HEK293 (cell line): ENCODE measurements around the gene NOC2L.
A peak's percentile ranks its signal among the peaks of the same experiment; 100 is the strongest.

Experiments
- CTCF ChIA-PET: fragments of 350-600 bp; formaldehyde crosslinking; extraction: SDS; loops from one replicate; lab custom pipeline; 2021; ENCODE audit warnings: antibody characterized with exemption; lab: Yijun Ruan, JAX
- POLR2A ChIA-PET: fragments of 300-600 bp; formaldehyde crosslinking; extraction: SDS; loops from one replicate; lab custom pipeline; 2020; ENCODE audit warnings: antibody characterized with exemption, inconsistent platforms; lab: Yijun Ruan, JAX
- H3K27ac ChIP-seq: fragments of 200-500 bp; sonication (Bioruptor generic); 2 replicates; pipeline ENCODE4 v1.5.1; 2014; ENCODE audit warnings: low read depth, low read length, control low read depth, inconsistent platforms; ENCODE audit errors: extremely low read depth
- H3K36me3 ChIP-seq, 2 experiments: fragments of 200-500 bp in 1 of 2; sonication (Bioruptor generic) in 1 of 2; 1 replicate in 1 of 2; 2 replicates in 1 of 2; pipeline ENCODE4 v1.5.1; 2014 to 2017; ENCODE audit warnings: inconsistent platforms in 2 of 2, low read length in 2 of 2; ENCODE audit not compliant: control insufficient read depth in 2 of 2, insufficient read depth in 1 of 2
- H3K4me1 ChIP-seq: fragments of 200-500 bp; sonication (Bioruptor generic); 2 replicates; pipeline ENCODE4 v1.5.1; 2014; ENCODE audit warnings: mild to moderate bottlenecking, low read length, inconsistent platforms; ENCODE audit not compliant: control insufficient read depth, insufficient read depth
- H3K4me3 ChIP-seq: 2 replicates; pipeline ENCODE4 v1.5.1; 2011; ENCODE audit warnings: low read depth, mild to moderate bottlenecking, control low read depth, low read length, moderate library complexity
- H3K9me3 ChIP-seq: fragments of 200-500 bp; sonication (Bioruptor generic); 2 replicates; pipeline ENCODE4 v1.5.1; 2014; ENCODE audit warnings: low read depth, low read length, inconsistent platforms; ENCODE audit not compliant: control insufficient read depth, insufficient read depth
- GLIS1 ChIP-seq: fragments of 450-650 bp; formaldehyde crosslinking; IDR thresholded peaks from 2 replicates; pipeline ENCODE4 v1.5.1; 2016; ENCODE audit warnings: missing biosample characterization, missing genetic modification characterization
- KLF17 ChIP-seq: fragments of 450-650 bp; formaldehyde crosslinking; IDR thresholded peaks from 2 replicates; pipeline ENCODE4 v1.5.1; 2016; ENCODE audit warnings: missing biosample characterization, missing genetic modification characterization
- RBAK ChIP-seq: fragments of 450-650 bp; formaldehyde crosslinking; IDR thresholded peaks from 2 replicates; pipeline ENCODE4 v1.5.1; 2016; ENCODE audit warnings: missing biosample characterization, missing genetic modification characterization
- SCRT1 ChIP-seq: fragments of 450-650 bp; formaldehyde crosslinking; IDR thresholded peaks from 2 replicates; pipeline ENCODE4 v1.5.1; 2016; ENCODE audit warnings: missing biosample characterization, missing genetic modification characterization, borderline replicate concordance
- TCF7L2 ChIP-seq: IDR thresholded peaks from 2 replicates; pipeline ENCODE4 v1.6.1; 2011; ENCODE audit warnings: low read depth, mild to moderate bottlenecking, inconsistent platforms, low read length, moderate library complexity, borderline replicate concordance
- ZBTB1 ChIP-seq: fragments of 450-650 bp; formaldehyde crosslinking; IDR thresholded peaks from 2 replicates; pipeline ENCODE4 v1.5.1; 2016; ENCODE audit warnings: missing biosample characterization, missing genetic modification characterization
- ZBTB10 ChIP-seq: fragments of 450-650 bp; formaldehyde crosslinking; IDR thresholded peaks from 2 replicates; pipeline ENCODE4 v1.5.1; 2016; ENCODE audit warnings: missing biosample characterization, missing genetic modification characterization
- ZBTB20 ChIP-seq: fragments of 450-650 bp; formaldehyde crosslinking; IDR thresholded peaks from 2 replicates; pipeline ENCODE4 v1.5.1; 2016; ENCODE audit warnings: missing biosample characterization, missing genetic modification characterization
- ZBTB21 ChIP-seq: fragments of 450-650 bp; formaldehyde crosslinking; IDR thresholded peaks from 2 replicates; pipeline ENCODE4 v1.5.1; 2017; ENCODE audit warnings: missing biosample characterization, missing genetic modification characterization
- ZEB2 ChIP-seq: fragments of 450-650 bp; formaldehyde crosslinking; IDR thresholded peaks from 2 replicates; pipeline ENCODE4 v1.5.1; 2016; ENCODE audit warnings: missing biosample characterization, missing genetic modification characterization
- ZNF140 ChIP-seq: fragments of 450-650 bp; formaldehyde crosslinking; IDR thresholded peaks from 2 replicates; pipeline ENCODE4 v1.5.1; 2016; ENCODE audit warnings: missing biosample characterization, missing genetic modification characterization
- ZNF157 ChIP-seq: fragments of 450-650 bp; formaldehyde crosslinking; IDR thresholded peaks from 2 replicates; pipeline ENCODE4 v1.5.1; 2016; ENCODE audit warnings: missing biosample characterization, missing genetic modification characterization
- ZNF211 ChIP-seq: fragments of 450-650 bp; formaldehyde crosslinking; IDR thresholded peaks from 2 replicates; pipeline ENCODE4 v1.5.1; 2016; ENCODE audit warnings: low read depth, missing biosample characterization, missing genetic modification characterization
- ZNF23 ChIP-seq: fragments of 450-650 bp; formaldehyde crosslinking; IDR thresholded peaks from 2 replicates; pipeline ENCODE4 v1.5.1; 2016; ENCODE audit warnings: missing biosample characterization, missing genetic modification characterization, borderline replicate concordance
- ZNF239 ChIP-seq: fragments of 450-650 bp; formaldehyde crosslinking; IDR thresholded peaks from 2 replicates; pipeline ENCODE4 v1.5.1; 2016; ENCODE audit warnings: missing biosample characterization, missing genetic modification characterization
- ZNF274 ChIP-seq, 2 experiments: fragments of 200-500 bp in 1 of 2; fragments of 450-650 bp in 1 of 2; sonication (Bioruptor generic) in 1 of 2; formaldehyde crosslinking in 1 of 2; IDR thresholded peaks; 2 replicates each; pipeline versions ENCODE4 v1.5.1 to v1.6.1; 2014 to 2016; ENCODE audit warnings: borderline replicate concordance in 1 of 2, inconsistent platforms in 1 of 2, low read length in 1 of 2, missing biosample characterization in 1 of 2, missing genetic modification characterization in 1 of 2
- ZNF362 ChIP-seq: fragments of 450-650 bp; formaldehyde crosslinking; IDR thresholded peaks from 2 replicates; pipeline ENCODE4 v1.5.1; 2016; ENCODE audit warnings: missing biosample characterization, missing genetic modification characterization
- ZNF391 ChIP-seq: fragments of 450-650 bp; formaldehyde crosslinking; IDR thresholded peaks from 2 replicates; pipeline ENCODE4 v1.5.1; 2016; ENCODE audit warnings: low read depth, missing biosample characterization, missing genetic modification characterization, borderline replicate concordance
- ZNF398 ChIP-seq: fragments of 450-650 bp; formaldehyde crosslinking; IDR thresholded peaks from 2 replicates; pipeline ENCODE4 v1.5.1; 2017; ENCODE audit warnings: missing biosample characterization, missing genetic modification characterization
- ZNF416 ChIP-seq: fragments of 450-650 bp; formaldehyde crosslinking; IDR thresholded peaks from 2 replicates; pipeline ENCODE4 v1.5.1; 2016; ENCODE audit warnings: missing biosample characterization, missing genetic modification characterization
- ZNF433 ChIP-seq: fragments of 450-650 bp; formaldehyde crosslinking; IDR thresholded peaks from 2 replicates; pipeline ENCODE4 v1.5.1; 2016; ENCODE audit warnings: missing biosample characterization, missing genetic modification characterization, low read depth
- ZNF514 ChIP-seq: fragments of 450-650 bp; formaldehyde crosslinking; IDR thresholded peaks from 2 replicates; pipeline ENCODE4 v1.5.1; 2016; ENCODE audit warnings: missing biosample characterization, missing genetic modification characterization
- ZNF560 ChIP-seq: fragments of 450-650 bp; formaldehyde crosslinking; IDR thresholded peaks from 2 replicates; pipeline ENCODE4 v1.5.1; 2017; ENCODE audit warnings: missing biosample characterization, missing genetic modification characterization, borderline replicate concordance
- ZNF571 ChIP-seq: fragments of 450-650 bp; formaldehyde crosslinking; IDR thresholded peaks from 2 replicates; pipeline ENCODE4 v1.5.0; 2017; ENCODE audit warnings: missing biosample characterization, missing genetic modification characterization
- ZNF629 ChIP-seq: fragments of 450-650 bp; formaldehyde crosslinking; IDR thresholded peaks from 2 replicates; pipeline ENCODE4 v1.5.1; 2017; ENCODE audit warnings: missing biosample characterization, missing genetic modification characterization
- ZNF677 ChIP-seq: fragments of 450-650 bp; IDR thresholded peaks from 2 replicates; pipeline ENCODE4 v1.5.0; 2018; ENCODE audit warnings: missing biosample characterization, mild to moderate bottlenecking, missing genetic modification characterization, moderate library complexity
- ZNF692 ChIP-seq: fragments of 450-650 bp; formaldehyde crosslinking; IDR thresholded peaks from 2 replicates; pipeline ENCODE4 v1.5.1; 2016; ENCODE audit warnings: missing biosample characterization, missing genetic modification characterization
- ZNF76 ChIP-seq: fragments of 450-650 bp; formaldehyde crosslinking; IDR thresholded peaks from 2 replicates; pipeline ENCODE4; 2016; ENCODE audit warnings: low read depth, missing biosample characterization, missing genetic modification characterization, borderline replicate concordance
- ZSCAN23 ChIP-seq: fragments of 450-650 bp; formaldehyde crosslinking; IDR thresholded peaks from 2 replicates; pipeline ENCODE4 v1.5.1; 2016; ENCODE audit warnings: missing biosample characterization, missing genetic modification characterization

Gene NOC2L

GRCh38 chr1:996851-997712 is 38.0 kb upstream of the NOC2L start:
- ChIA-PET CTCF (interaction anchor here (0.8 to 1.8 kb wide), 3 partner anchors 12 to 67 kb away, joined by 3 to 11 read pairs (median 5); no protein-coding TSS in a partner anchor), POLR2A (interaction anchor here (0.5 to 6.5 kb wide), 8 partner anchors 10 to 95 kb away, joined by 3 to 44 read pairs (median 5); partner anchors contain the start of genes AGRN and ISG15)
- H3K27ac ChIP-seq = peak overlapping the region; percentile 97
- H3K36me3 ChIP-seq = peaks cover 0 to 26% of the 10 kb centered on the region in 2 experiments; a peak in 1 of 3 replicates
- H3K4me1 ChIP-seq = 0 out of 2 replicates have a peak, but pooled peaks cover 3% of the 10 kb centered on the region
- peak overlapping the region; percentile 74 for H3K4me3 ChIP-seq
- H3K9me3 ChIP-seq = no peaks in the 10 kb centered on the region
- TF ChIP-seq ZNF416 (tag by site-specific recombination) = no peak
- no peak for TF ChIP-seq ZNF391 (tag by site-specific recombination)
- TF ChIP-seq ZNF571 (tag by site-specific recombination) = no peak
- TF ChIP-seq GLIS1 (tag by site-specific recombination) = peak; percentile 6; the same call in 1 of the 2 replicates
- TF ChIP-seq ZBTB20 = peak; percentile 72
- TF ChIP-seq SCRT1 = no peak
- TF ChIP-seq KLF17 = no peak
- TF ChIP-seq TCF7L2 = no peak
- no peak for TF ChIP-seq ZNF362 (tag by site-specific recombination)
- TF ChIP-seq ZNF239 (tag by site-specific recombination) = no peak
- TF ChIP-seq ZBTB10 (tag by site-specific recombination) = peak; percentile 79
- no peak for TF ChIP-seq ZNF211 (tag by site-specific recombination)
- TF ChIP-seq ZNF398 (tag by site-specific recombination) = peak; percentile 68
- TF ChIP-seq ZNF274 (IDR thresholded peaks at IDR 0.05; ENCODE audit: low read length) = no peak
- no peak for TF ChIP-seq ZNF274 (tag by site-specific recombination; IDR thresholded peaks at IDR 0.05; ENCODE audit: borderline replicate concordance)
- TF ChIP-seq ZNF157 (tag by site-specific recombination) = no peak
- no peak for TF ChIP-seq ZNF433 (tag by site-specific recombination)
- no peak for TF ChIP-seq ZNF140
- 0 out of 2 replicates have a peak, but pooled peaks have one; percentile 13 for TF ChIP-seq ZNF76 (tag by site-specific recombination)
- TF ChIP-seq ZBTB1 = no peak
- no peak for TF ChIP-seq ZNF560
- TF ChIP-seq ZBTB21 (tag by site-specific recombination) = no peak
- no peak for TF ChIP-seq ZNF514
- TF ChIP-seq ZNF677 (tag by site-specific recombination) = no peak
- TF ChIP-seq ZNF629 = no peak
- 0 out of 2 replicates have a peak, but pooled peaks have one; percentile 10 for TF ChIP-seq ZSCAN23 (tag by site-specific recombination)
- TF ChIP-seq RBAK = no peak
- TF ChIP-seq ZEB2 (tag by site-specific recombination) = no peak; the same call in 1 of the 2 replicates
- peak; percentile 55; the same call in 1 of the 2 replicates for TF ChIP-seq ZNF692 (tag by site-specific recombination)
- no peak for TF ChIP-seq ZNF23
